GM21367 (cell line): Measurements from ENCODE around the gene P2RX1.

Experiments used
- ATAC-seq: cut with Tn5 transposase; IDR thresholded peaks from one replicate; pipeline ENCODE4 v1.9.1; 2021; ENCODE audit not compliant: unreplicated experiment

Gene P2RX1

DNA sequence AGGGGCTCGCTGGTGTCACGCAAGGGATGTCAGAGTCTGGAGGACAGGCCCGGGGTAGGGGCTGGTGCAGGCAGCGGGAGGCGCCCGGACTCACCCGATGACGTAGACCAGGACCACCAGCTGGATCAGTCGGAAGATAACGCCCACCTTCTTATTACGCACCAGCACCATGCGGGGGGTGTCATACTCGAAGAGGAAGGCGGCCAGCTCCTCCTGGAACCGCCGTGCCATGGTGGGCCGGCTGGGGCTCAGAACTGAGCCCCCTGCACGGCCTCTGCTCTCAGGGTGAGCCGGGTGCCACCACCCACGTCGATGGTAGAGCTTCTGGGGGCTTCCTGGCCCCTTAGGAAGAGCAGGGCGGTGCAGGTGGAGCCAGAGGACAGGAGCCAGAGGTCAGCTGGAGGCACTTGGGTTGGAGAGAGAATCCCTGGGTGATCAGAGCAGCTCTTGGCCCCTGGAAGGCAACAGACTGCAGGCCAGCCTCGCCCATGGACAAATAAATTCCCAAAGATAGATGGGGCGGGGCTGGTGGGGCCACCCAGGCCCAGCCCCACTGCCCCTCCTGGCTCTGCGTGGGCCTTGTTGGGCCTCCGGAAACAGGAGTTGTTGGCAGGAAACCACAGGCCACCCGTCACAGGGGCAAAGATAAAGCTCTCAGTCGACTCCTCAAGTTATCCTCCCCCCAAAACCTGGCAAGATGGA lies at the start of gene P2RX1:
Gene P2RX1 (minus strand): TSS at position 471 of the 702 bp plus-strand sequence. CDS start 240 bp downstream, at position 231.
- no peak for ATAC-seq

DNA sequence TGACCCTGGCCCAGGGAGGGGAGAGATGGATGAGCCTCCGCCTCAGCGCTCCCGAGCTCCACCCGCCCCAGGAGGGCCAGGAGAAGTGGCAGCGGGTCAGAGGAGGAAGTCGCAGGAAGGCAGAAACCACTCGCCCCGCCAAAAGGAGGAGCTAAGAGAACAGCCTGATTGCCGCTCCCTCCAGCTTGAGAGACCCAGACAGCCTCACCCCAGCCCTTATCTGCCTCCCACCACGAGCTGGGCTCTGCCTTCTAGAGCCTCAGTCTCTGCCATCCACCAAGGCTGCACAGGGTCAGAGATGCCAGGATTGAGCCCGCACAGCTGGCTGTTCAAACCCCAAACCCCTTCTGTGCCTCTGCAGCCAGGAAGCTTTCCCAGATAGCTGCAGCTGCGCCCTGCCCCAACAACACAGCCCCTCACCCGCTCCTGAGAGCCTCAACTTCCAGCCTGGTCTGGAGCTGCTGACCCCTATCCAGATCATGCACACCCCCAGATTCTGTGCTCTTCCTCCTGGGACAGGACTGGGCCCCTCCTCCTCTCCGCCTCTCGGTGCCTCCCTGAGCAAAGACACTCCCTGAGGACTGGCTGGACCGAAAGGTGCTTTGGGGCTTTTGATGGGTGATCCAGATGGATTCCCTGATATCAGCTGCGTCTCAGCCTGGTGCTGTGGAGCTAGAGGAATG lies 49.0 kb upstream of the P2RX1 start:
- ATAC-seq: no peak

DNA sequence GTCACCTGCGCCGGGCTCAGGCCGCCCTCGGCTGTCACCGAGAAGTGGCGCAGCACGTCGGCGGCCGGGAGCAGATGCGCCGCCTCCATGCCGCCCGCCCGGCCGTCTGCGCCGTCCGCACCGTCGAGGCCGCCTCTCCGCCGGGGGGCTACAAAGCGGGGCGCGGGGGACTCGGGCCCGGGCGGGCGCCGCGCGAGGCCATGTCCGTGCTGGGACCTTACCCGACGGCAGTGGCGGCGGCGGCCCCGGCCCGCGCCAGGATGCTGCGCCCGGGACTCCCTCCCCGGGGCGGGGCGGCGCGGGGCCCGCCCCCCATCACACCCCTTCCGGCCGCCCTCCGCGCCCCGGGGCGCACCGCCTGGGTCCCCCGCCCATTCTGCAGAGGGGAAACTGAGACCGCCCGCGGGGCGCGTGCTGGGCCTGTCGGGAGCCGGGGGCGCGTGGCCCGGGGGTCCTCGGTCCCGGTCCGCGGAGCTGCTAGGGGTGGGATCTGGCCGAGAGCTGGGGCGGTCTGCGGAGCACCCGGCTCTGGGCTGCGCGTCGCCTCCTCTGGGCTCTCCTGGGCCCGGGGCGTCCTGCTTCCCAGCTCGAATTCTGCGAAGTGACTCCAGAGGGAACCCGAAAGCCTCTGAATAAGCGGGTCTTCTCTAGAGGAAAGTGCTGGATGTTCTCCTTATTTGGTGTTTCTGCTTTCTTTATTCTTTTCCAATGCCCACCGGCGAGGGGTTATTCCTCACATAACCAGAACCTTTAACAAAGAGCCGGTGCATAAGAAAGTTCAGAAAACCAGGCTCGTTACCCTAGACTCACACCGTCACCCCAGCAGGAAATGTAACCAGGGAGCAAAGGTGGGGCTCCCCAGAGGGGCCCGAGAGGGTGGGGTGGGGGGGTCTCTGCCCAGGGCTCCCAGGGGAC lies 48.2 kb upstream of the P2RX1 start, which contains the start of gene ATP2A3:
Gene ATP2A3 (minus strand): TSS at position 235 of the 915 bp plus-strand sequence. CDS start 146 bp downstream, at position 89.
- ATAC-seq: peak; percentile 36

DNA sequence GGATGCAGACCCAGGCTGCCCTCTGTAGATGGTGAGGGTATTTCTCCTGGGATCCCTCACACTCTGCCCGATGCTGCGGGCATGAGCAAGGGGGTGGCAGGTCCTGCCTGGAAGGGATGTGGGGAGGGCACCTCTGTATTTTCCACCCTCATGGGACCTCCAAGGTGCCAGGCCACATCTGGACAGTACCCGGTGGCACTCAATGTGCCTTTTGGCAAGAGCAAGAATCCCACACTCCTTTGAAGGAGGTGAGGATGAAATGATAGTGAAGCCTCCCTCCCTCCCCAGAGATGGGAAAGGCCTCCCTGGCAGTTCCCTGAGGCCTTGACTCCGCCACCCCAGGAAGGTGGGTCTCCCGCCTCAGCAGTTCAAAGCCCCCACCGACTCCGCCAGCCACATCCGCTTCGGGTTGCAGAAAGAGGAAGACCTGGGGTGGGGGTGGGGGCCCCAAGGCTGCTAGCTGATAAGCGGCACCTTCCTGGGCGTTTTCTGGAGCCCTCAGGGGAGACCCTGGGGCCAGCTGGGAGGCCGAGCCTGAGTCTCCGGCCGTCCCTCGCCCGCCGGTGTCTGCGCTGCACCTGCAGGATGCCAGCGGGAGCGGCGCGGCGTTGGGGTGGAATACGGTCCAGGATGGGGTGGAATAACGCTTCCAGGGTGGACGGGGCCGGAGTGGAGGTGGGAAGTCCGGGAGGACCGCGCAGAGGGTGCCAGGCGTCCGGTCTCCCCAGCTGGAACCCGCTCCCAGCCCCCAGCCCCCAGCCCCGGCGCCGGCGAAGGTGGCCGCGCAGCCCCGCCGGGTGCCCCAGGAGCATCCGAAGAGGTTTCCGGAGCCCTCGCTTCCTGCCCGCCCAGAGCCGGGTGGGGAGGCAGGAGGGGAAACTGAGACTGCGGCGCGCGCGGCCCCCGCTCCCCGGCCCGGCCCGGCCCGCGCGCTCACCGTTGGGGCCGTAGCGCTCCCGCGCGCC lies 47.3 kb upstream of the P2RX1 start:
- peak; percentile 25 for ATAC-seq

DNA sequence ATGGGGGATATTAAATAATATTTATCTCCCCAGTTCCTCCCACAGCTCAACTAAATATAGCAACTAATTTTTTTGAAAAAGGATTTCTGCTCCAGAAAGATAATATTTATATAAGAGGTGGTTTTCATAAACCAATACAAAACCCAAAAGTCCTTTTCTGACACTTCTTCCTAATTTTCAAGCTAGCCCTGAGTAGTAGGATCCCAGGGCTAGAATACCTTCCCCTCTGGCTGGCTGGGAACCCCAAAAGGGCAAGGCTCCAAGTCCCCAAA lies 46.6 kb upstream of the P2RX1 start:
- no peak for ATAC-seq

DNA sequence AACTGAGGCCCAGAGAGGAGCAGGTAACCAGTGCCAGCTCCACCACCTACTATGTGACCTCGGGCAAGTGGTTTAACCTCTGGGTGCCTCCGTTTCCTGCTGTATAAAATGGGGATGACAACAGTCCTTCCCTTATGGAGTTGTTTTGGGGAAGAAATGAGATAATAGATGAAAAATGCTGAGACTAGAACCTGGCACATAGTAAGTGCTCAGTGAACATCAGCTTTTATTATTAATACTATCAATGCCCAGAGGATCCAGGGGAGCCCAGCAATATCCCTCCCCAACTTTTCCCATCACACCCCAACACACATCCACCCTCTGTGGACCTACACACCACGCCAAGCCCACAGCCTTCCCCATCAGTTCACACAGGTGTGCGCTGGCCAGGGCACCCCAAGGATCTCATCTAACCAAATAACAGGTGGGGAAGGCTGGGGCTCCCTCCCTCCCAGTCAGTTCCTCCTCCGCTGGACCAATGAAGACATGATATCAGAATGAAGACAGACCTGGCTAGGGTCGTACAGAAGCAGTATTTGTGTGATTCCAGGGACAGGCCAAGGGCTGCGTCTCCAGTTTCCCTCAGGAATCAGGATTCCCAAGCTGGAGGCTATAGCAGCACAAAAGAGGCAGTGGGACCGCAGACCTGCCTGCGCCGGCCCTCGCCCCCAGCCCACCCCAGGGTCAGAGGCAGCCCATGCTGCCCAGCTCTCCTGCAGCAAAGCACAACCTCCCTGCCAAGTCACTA lies 46.1 kb upstream of the P2RX1 start:
- no peak for ATAC-seq

GRCh38 chr17:3961564-3962047 lies 45.3 kb upstream of the P2RX1 start:
- no peak for ATAC-seq

DNA sequence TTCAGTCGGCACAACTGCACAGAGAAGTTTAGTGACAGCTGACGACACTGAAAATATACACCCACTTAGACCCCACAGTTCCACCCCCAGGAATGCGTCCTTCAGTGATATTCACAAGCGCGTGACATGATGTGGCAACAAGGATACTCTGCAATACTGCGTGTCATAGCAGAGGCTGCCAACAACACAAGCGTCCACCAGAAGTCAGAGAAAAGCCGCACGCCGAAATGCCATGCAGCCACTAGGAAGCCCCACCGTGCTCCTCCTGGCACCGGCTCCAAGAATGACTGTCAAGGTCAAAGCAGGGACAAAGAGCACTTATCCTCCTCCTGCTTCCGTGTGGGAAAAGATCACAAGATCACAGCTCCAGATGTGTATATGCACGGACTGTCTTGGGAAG lies 44.5 kb upstream of the P2RX1 start:
- no peak for ATAC-seq

DNA sequence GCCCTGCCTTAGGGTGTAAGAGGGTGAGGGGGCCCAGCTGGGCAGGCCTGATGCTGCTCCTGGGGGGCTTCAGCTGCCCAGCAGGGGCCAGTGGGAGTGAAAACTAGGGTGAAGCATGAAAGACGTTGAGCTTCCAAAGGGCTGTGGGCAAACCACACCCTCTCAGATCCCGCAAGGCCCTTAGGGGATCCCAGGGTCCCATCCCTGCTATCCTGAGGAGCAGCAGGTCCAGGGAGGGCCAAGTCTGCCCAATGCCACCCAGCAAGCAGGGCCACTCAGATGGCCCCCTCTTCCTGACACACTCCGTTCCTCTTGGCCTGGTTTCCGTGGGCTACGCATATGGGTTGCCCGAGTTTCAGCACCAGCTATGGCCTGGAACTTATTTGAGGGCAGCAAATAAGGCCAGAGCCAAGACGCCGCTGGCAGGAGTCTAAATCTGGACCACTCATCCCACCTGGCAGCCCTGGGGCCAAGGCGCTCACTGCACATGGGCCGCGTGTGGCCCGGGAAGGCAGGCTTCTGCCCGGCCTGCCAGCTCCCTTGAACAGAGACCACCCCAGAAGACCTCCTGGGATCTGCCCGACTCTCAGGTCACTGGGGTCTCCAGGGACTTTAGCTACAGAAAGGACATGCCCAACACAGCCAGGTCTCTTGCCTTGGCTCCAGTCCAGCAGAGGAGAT lies 43.8 kb upstream of the P2RX1 start:
- ATAC-seq: no peak

DNA sequence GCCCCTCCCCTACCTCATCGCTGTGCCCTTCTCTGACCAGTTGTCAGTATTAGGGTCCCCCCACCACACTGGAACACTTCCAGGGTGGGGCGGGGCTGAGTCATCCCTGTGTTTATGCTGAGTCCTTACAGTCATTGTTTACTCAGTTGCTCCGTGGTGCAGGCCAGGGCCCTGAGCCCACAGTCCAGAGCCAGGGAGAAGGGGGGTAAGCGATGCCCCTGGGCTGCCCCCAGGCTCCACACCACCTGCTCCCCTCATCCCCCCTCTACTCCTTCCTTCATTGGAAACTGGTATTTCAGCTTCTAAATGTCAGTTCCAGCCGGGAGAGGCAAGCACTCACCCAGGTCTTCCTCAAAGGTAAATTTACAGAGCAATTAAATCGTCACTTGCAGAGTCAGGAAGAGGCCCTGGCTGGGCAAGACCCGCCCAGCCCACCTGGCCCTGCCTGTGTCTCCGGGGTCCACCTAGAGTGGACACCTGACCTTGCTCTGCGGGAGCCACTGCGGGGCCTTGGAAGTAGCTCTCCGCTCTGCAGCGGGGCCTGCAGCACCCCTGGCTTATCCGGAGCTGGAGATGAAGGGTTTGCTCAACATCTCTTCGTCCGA lies 43.1 kb upstream of the P2RX1 start:
- ATAC-seq: no peak

DNA sequence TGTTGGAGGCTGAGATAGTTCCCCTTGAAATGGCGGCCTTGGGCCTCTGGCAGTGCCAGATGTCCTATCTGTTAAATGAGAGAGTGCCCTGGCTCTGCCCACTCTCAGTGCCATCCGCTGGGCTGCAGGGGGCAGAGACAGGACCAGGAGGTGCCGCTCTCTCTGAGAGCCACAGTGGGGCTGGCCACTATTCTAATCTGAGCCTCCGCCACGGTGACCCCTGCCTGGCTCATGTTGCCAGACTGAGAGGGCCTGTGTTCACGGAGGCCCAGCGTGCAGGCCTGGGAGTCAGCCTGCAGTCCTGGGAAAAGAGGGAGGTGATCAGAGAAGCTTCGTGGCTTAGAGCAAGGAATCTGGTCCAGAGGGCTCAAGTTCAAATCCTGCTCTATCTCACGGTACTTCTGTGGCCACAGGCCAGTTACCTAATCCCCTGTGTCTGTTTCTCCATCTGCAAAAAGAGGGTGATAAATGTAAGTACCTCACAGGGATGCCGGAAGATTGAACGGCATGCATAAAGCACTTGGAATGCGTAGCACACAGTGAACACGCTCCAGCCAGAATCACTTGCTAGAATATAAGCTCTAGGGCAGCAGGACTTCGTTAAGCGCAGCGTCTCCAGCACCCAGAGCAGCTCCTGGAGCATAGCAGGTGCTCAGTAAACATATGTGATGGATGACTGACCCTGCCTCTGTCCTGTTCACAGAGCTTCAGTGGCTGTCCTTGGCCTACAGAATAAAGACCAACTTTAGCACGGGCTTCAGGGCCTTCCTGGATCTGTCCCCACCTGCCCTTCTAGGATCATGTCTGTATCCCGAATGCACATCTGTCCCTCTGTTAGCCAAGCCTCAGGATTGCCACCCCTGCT lies 41.7 kb upstream of the P2RX1 start:
- no peak for ATAC-seq

- no peak for ATAC-seq
Observed at GRCh38 chr17:3956983-3957382, 40.7 kb upstream of the P2RX1 start.

GRCh38 chr17:3956327-3956957 lies 40.2 kb upstream of the P2RX1 start:
- no peak for ATAC-seq

DNA sequence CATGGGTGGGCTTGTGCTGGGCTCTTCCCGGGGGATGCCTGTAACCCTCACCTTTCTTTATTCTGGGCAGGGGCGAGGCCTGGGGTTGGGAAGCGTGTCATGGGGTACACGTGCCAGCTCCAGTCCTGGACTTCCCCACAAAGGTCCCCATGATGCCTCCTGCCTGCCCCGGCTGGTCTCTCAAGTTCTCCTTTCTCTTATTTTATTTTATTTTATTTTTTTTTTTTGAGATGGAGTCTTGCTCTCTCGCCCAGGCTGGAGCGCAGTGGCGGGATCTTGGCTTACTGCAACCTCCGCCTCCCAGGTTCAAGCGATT lies 39.4 kb upstream of the P2RX1 start:
- ATAC-seq: no peak

GRCh38 chr17:3954976-3955672 lies 38.9 kb upstream of the P2RX1 start:
- ATAC-seq: no peak

DNA sequence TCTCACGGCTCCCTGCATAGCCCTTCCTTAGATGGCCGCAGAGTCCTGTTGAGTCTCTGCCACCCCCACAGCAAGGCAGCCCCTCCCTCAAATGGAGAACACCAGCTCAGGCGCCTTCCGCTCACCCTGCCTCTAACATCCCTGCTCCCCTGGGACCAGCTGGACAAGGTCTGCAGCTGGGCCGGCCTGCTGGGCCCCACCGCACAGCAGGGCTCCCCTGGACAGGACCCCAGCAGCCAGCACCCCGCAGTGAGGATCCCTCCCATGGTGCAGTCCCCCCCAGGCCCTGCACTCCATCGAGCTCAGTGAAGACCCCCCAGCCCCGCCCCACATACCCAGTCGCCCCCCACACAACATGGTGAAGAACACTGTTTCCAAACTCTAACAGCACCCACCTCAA lies 37.8 kb upstream of the P2RX1 start:
- no peak for ATAC-seq

DNA sequence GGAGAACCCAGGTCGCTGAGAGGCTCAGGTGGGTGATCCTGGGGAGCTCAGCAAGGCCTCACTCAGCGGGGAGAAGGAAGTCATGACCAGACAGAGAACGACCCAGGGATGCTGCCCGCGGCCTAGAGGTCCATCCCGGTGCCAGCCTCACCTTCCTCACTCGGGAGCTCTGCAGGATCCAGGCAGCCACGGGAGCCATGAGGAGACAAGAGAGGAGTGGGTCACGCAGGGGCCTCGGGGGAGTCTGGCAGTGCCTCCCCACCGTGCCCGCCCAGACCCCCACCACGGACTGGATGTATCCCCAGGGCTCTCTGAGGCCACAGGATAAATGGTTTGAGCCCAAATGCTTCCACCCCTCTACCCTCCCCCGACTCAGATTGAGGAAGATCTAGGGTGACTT lies 37.3 kb upstream of the P2RX1 start:
- no peak for ATAC-seq
